Hepatocyte (in vitro differentiated cells): ENCODE measurements around the gene C1QL3. TPM values are rescaled to one million over a fixed set of nuclear protein-coding genes. Genes with fewer than 3 reads are reported as not detected.

Experiments used
- DNase-seq: peaks from one replicate; pipeline ENCODE4 v3.0.0-alpha.2; 2016; ENCODE audit warnings: low spot score
- H2AFZ ChIP-seq: fragments of 200-600 bp; sonication (generic); 2 replicates; pipeline ENCODE4 v1.6.0; 2016; ENCODE audit warnings: antibody characterized with exemption, mild to moderate bottlenecking
- H3K27ac ChIP-seq: fragments of 200-600 bp; sonication (generic); 2 replicates; pipeline ENCODE4 v1.5.1; 2016; ENCODE audit warnings: mild to moderate bottlenecking
- H3K27me3 ChIP-seq: fragments of 200-600 bp; sonication (generic); 2 replicates; pipeline ENCODE4 v1.6.1; 2016
- H3K36me3 ChIP-seq: fragments of 200-600 bp; sonication (generic); replicated peaks from 2 replicates; pipeline ENCODE4 v1.5.1; 2016; ENCODE audit warnings: low read depth; ENCODE audit not compliant: insufficient read depth
- H3K4me1 ChIP-seq: fragments of 200-600 bp; sonication (generic); 2 replicates; pipeline ENCODE4 v1.5.1; 2016; ENCODE audit warnings: mild to moderate bottlenecking, moderate library complexity; ENCODE audit not compliant: insufficient read depth
- H3K4me2 ChIP-seq: fragments of 200-600 bp; sonication (generic); 2 replicates; pipeline ENCODE4 v1.6.0; 2016
- H3K4me3 ChIP-seq: fragments of 200-600 bp; sonication (generic); 2 replicates; pipeline ENCODE4 v1.5.1; 2016; ENCODE audit warnings: mild to moderate bottlenecking
- H3K79me2 ChIP-seq: fragments of 200-600 bp; sonication (generic); 2 replicates; pipeline ENCODE4 v1.6.0; 2017; ENCODE audit warnings: mild to moderate bottlenecking
- H3K9me2 ChIP-seq: fragments of 200-600 bp; sonication (generic); replicated peaks from 2 replicates; pipeline ENCODE4 v1.6.0; 2017; ENCODE audit warnings: mild to moderate bottlenecking; ENCODE audit not compliant: insufficient read depth
- H3K9me3 ChIP-seq: fragments of 200-600 bp; sonication (generic); 2 replicates; pipeline ENCODE4 v1.5.1; 2016; ENCODE audit warnings: low read depth, mild to moderate bottlenecking
- H4K20me1 ChIP-seq: fragments of 200-600 bp; sonication (generic); 2 replicates; pipeline ENCODE4 v1.6.0; 2016; ENCODE audit warnings: mild to moderate bottlenecking; ENCODE audit not compliant: insufficient read depth, poor library complexity, severe bottlenecking
- EZH2 ChIP-seq: fragments of 200-600 bp; sonication (generic); IDR thresholded peaks from 2 replicates; pipeline ENCODE4 v1.6.1; 2016; ENCODE audit warnings: antibody characterized with exemption, mild to moderate bottlenecking, borderline replicate concordance
- EZH2phosphoT487 ChIP-seq: fragments of 200-600 bp; sonication (generic); IDR thresholded peaks from one replicate; pipeline ENCODE4 v1.6.1; 2018; ENCODE audit warnings: antibody characterized with exemption, mild to moderate bottlenecking, low read depth, moderate library complexity; ENCODE audit not compliant: unreplicated experiment, severe bottlenecking
- WGBS: methylation state at CpG from one replicate; pipeline ENCODE4 v1.1.6; 2016; ENCODE audit warnings: low lambda C conversion rate; ENCODE audit errors: missing lambda C conversion rate; 5-methylcytosine and 5-hydroxymethylcytosine counted together
- polyA plus RNA-seq: library from polyadenylated mRNA; unstranded; fragments of >200 nt; fragmentation: Nextera tagmentation; extraction: Ambion mirVana; gene quantifications from 2 replicates; pipeline ENCODE4 v1.2.1, GENCODE V29; 2016
- total RNA-seq: library from RNA; depleted of rRNA; stranded (reverse); fragments of >200 nt; gene quantifications from 2 replicates; pipeline ENCODE4 v1.2.3, GENCODE V29; 2014
- TF ChIP-seq, protein P1 (sequence below): fragments of 200-600 bp; sonication (generic); IDR thresholded peaks from 2 replicates; pipeline ENCODE4 v1.5.1; 2016; ENCODE audit warnings: antibody characterized with exemption, mild to moderate bottlenecking; ENCODE audit not compliant: poor library complexity

The C1QL3 gene
- total and polyA plus RNA-seq, 2 experiments from 2014 or later: 0.53 to 0.82 TPM

GRCh38 chr10:16493884-16494536 is 27.7 kb downstream of the C1QL3 start:
- no peak overlapping the region for H3K27ac ChIP-seq
- H3K9me2 ChIP-seq: no peaks in the 10 kb centered on the region
- no peak overlapping the region for H3K4me3 ChIP-seq
- no peak overlapping the region for H2AFZ ChIP-seq
- H3K36me3 ChIP-seq: no peaks in the 10 kb centered on the region
- no peaks in the 10 kb centered on the region for H3K79me2 ChIP-seq
- no peaks in the 10 kb centered on the region for H3K9me3 ChIP-seq
- no peaks in the 10 kb centered on the region for H4K20me1 ChIP-seq
- H3K4me1 ChIP-seq: no peaks in the 10 kb centered on the region
- no peak overlapping the region for H3K4me2 ChIP-seq
- no peaks in the 10 kb centered on the region for H3K27me3 ChIP-seq
- DNase-seq: no peak
- 87% methylated on average over 10 of the region's 10 CpGs for WGBS
- TF ChIP-seq, protein P1, sequence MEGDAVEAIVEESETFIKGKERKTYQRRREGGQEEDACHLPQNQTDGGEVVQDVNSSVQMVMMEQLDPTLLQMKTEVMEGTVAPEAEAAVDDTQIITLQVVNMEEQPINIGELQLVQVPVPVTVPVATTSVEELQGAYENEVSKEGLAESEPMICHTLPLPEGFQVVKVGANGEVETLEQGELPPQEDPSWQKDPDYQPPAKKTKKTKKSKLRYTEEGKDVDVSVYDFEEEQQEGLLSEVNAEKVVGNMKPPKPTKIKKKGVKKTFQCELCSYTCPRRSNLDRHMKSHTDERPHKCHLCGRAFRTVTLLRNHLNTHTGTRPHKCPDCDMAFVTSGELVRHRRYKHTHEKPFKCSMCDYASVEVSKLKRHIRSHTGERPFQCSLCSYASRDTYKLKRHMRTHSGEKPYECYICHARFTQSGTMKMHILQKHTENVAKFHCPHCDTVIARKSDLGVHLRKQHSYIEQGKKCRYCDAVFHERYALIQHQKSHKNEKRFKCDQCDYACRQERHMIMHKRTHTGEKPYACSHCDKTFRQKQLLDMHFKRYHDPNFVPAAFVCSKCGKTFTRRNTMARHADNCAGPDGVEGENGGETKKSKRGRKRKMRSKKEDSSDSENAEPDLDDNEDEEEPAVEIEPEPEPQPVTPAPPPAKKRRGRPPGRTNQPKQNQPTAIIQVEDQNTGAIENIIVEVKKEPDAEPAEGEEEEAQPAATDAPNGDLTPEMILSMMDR: no peak
- no peak for TF ChIP-seq EZH2phosphoT487

GRCh38 chr10:16491933-16492332 is 29.7 kb downstream of the C1QL3 start:
- no peaks in the 10 kb centered on the region for H3K9me3 ChIP-seq
- no peak overlapping the region for H3K4me3 ChIP-seq
- no peaks in the 10 kb centered on the region for H3K9me2 ChIP-seq
- H4K20me1 ChIP-seq: no peaks in the 10 kb centered on the region
- no peak overlapping the region for H3K4me2 ChIP-seq
- no peaks in the 10 kb centered on the region for H3K27me3 ChIP-seq
- TF ChIP-seq EZH2phosphoT487 (no peak), EZH2 (no peak)
- TF ChIP-seq, protein P1: no peak
- H3K27ac ChIP-seq: no peak overlapping the region
- H3K79me2 ChIP-seq: no peaks in the 10 kb centered on the region
- DNase-seq: no peak
- no peaks in the 10 kb centered on the region for H3K4me1 ChIP-seq
- 32% methylated on average over 2 of the region's 2 CpGs for WGBS
- no peaks in the 10 kb centered on the region for H3K36me3 ChIP-seq
- no peak overlapping the region for H2AFZ ChIP-seq

GRCh38 chr10:16490511-16490910 is 31.2 kb downstream of the C1QL3 start:
- Histone ChIP-seq H3K27me3 (no peaks in the 10 kb centered on the region), H3K4me2 (no peak overlapping the region), H3K4me1 (no peaks in the 10 kb centered on the region)

More at GRCh38 chr10:16490511-16490910, 31.2 kb downstream of the C1QL3 start:
- TF ChIP-seq, protein P1: no peak
- no peak for TF ChIP-seq EZH2
- no peak for TF ChIP-seq EZH2phosphoT487
- Histone ChIP-seq H3K27ac (no peak overlapping the region), H3K79me2 (no peaks in the 10 kb centered on the region), H3K36me3 (no peaks in the 10 kb centered on the region), H4K20me1 (no peaks in the 10 kb centered on the region), H3K9me3 (no peaks in the 10 kb centered on the region), H3K9me2 (no peaks in the 10 kb centered on the region), H2AFZ (no peak overlapping the region), H3K4me3 (no peak overlapping the region)
- WGBS: 96% methylated on average over 3 of the region's 3 CpGs
- no peak for DNase-seq
